Natural killer cell (primary cell): ENCODE results near the gene TNS3. TPM values are rescaled to one million over a fixed set of nuclear protein-coding genes. Genes with fewer than 3 reads are reported as not detected.

Source experiments
- ATAC-seq, 3 donors: fragments of 150-1000 bp in 2 of 3; fragments of 200-7000 bp in 1 of 3; cut with Tn5 transposase; 1 replicate in 1 of 3; 2 replicates in 2 of 3; pipeline ENCODE4 v1.10.0; 2021; ENCODE audit warnings: mild to moderate bottlenecking in 2 of 3, moderate library complexity in 2 of 3
- DNase-seq, 2 donors: peaks; one replicate each; pipeline versions ENCODE4 v3.0.0 to v3.0.0-alpha.2; 2013 to 2021; ENCODE audit warnings: mixed read lengths in 1 of 2
- H3K27ac ChIP-seq: one replicate; pipeline ENCODE4 v1.5.1; 2013; ENCODE audit warnings: mild to moderate bottlenecking, low read length
- H3K27me3 ChIP-seq: one replicate; pipeline ENCODE4 v1.6.1; 2013; ENCODE audit warnings: low read length; ENCODE audit not compliant: control insufficient read depth, insufficient read depth
- H3K36me3 ChIP-seq: one replicate; pipeline ENCODE4 v1.6.1; 2013; ENCODE audit warnings: low read length; ENCODE audit not compliant: control insufficient read depth, insufficient read depth
- H3K4me1 ChIP-seq: one replicate; pipeline ENCODE4 v1.6.1; 2013; ENCODE audit warnings: low read length; ENCODE audit not compliant: control insufficient read depth, insufficient read depth
- H3K4me3 ChIP-seq: one replicate; pipeline ENCODE4 v1.5.1; 2013; ENCODE audit warnings: low read length
- H3K9me3 ChIP-seq: one replicate; pipeline ENCODE4 v1.6.1; 2013; ENCODE audit warnings: low read length; ENCODE audit not compliant: control insufficient read depth, insufficient read depth
- H3K27ac Mint-ChIP-seq, 2 donors: one replicate each; pipeline ENCODE4 v1.8.0; 2022; ENCODE audit warnings: mild to moderate bottlenecking in 2 of 2, mixed read lengths in 2 of 2, moderate library complexity in 1 of 2
- H3K27me3 Mint-ChIP-seq, 2 donors: one replicate each; pipeline ENCODE4 v1.8.0; 2022; ENCODE audit warnings: low read depth in 2 of 2, mixed read lengths in 2 of 2
- H3K36me3 Mint-ChIP-seq: one replicate; pipeline ENCODE4 v1.8.0; 2022; ENCODE audit warnings: mixed read lengths
- H3K4me1 Mint-ChIP-seq, 2 donors: one replicate each; pipeline ENCODE4 v1.8.0; 2022; ENCODE audit warnings: mixed read lengths in 2 of 2
- H3K4me3 Mint-ChIP-seq: one replicate; pipeline ENCODE4 v1.8.0; 2022; ENCODE audit warnings: mild to moderate bottlenecking, moderate library complexity, mixed read lengths
- H3K9me3 Mint-ChIP-seq, 2 donors: one replicate each; pipeline ENCODE4 v1.8.0; 2022; ENCODE audit warnings: mixed read lengths in 2 of 2
- CTCF ChIP-seq: fragments of 200-600 bp; IDR thresholded peaks from one replicate; pipeline ENCODE4 v1.8.0; 2022; ENCODE audit warnings: antibody characterized with exemption
- WGBS: methylation state at CpG from one replicate; pipeline ENCODE4 v1.1.7; 2013; ENCODE audit warnings: missing lambda C conversion rate; ENCODE audit not compliant: insufficient coverage; 5-methylcytosine and 5-hydroxymethylcytosine counted together
- intact Hi-C: fragments of 100-400 bp; cut with micrococcal nuclease; formaldehyde crosslinking; loops from one replicate; pipeline ENCODE4 v1.14.2; 2022
- total RNA-seq, 4 donors: library from RNA; stranded (reverse); fragments of 120-200 nt in 1 of 4; gene quantifications; one replicate each; pipeline versions ENCODE4 v1.2.3 to v1.2.4, GENCODE V29; 2013 to 2022

Gene TNS3
- total RNA-seq, 3 donors from 2014 or later (not counting 1 experiment from before 2014, with no cell fraction given): 1.6 to 3.5 (median 2.9) TPM

- no peaks in the 10 kb centered on the region for H3K9me3 ChIP-seq
- H3K4me1 ChIP-seq: no peaks in the 10 kb centered on the region
- H3K36me3 Mint-ChIP-seq: no peaks in the 10 kb centered on the region
- no peak for TF ChIP-seq CTCF
- no peaks in the 10 kb centered on the region for H3K27me3 ChIP-seq
- intact Hi-C loops: no loop called here
- H3K27ac Mint-ChIP-seq: no peak overlapping the region
- H3K4me3 Mint-ChIP-seq: no peak overlapping the region
- H3K27ac ChIP-seq: no peak overlapping the region
- H3K4me1 Mint-ChIP-seq: no peaks in the 10 kb centered on the region
- H3K4me3 ChIP-seq: no peak overlapping the region
- no peaks in the 10 kb centered on the region for H3K27me3 Mint-ChIP-seq
- no peaks in the 10 kb centered on the region for H3K9me3 Mint-ChIP-seq
- DNase-seq (no peak), ATAC-seq (no peak)
- no peaks in the 10 kb centered on the region for H3K36me3 ChIP-seq
- 95% methylated on average over 7 of the region's 7 CpGs for WGBS
These were observed 254.6 kb downstream of the TNS3 start for GRCh38 chr7:47327346-47327697.

- Mint-ChIP-seq H3K27me3 (no peaks in the 10 kb centered on the region), H3K27ac (no peak overlapping the region), H3K4me1 (no peaks in the 10 kb centered on the region), H3K36me3 (no peaks in the 10 kb centered on the region), H3K4me3 (no peak overlapping the region), H3K9me3 (no peaks in the 10 kb centered on the region)
- 88% methylated on average over 8 of the region's 8 CpGs for WGBS
- Histone ChIP-seq H3K4me1 (no peaks in the 10 kb centered on the region), H3K27ac (no peak overlapping the region), H3K36me3 (no peaks in the 10 kb centered on the region), H3K27me3 (no peaks in the 10 kb centered on the region), H3K9me3 (no peaks in the 10 kb centered on the region), H3K4me3 (no peak overlapping the region)
- TF ChIP-seq CTCF: no peak
- ATAC-seq (no peak), DNase-seq (no peak)
- intact Hi-C loops: no loop called here
These were observed 255.1 kb downstream of the TNS3 start for GRCh38 chr7:47326808-47327207.

- H3K9me3 Mint-ChIP-seq: no peaks in the 10 kb centered on the region
- H3K4me3 Mint-ChIP-seq: no peak overlapping the region
- no peaks in the 10 kb centered on the region for H3K4me1 Mint-ChIP-seq
- no peaks in the 10 kb centered on the region for H3K27me3 Mint-ChIP-seq
- no peak overlapping the region for H3K27ac Mint-ChIP-seq
- Histone ChIP-seq H3K36me3 (no peaks in the 10 kb centered on the region), H3K4me3 (no peak overlapping the region), H3K9me3 (no peaks in the 10 kb centered on the region), H3K4me1 (no peaks in the 10 kb centered on the region), H3K27me3 (no peaks in the 10 kb centered on the region), H3K27ac (no peak overlapping the region)
- DNase-seq (no peak), ATAC-seq (no peak)
- 82% methylated on average over 2 of the region's 2 CpGs for WGBS
- intact Hi-C loops: no loop called here
- TF ChIP-seq CTCF: no peak
- H3K36me3 Mint-ChIP-seq: no peaks in the 10 kb centered on the region
These were observed 255.7 kb downstream of the TNS3 start for GRCh38 chr7:47326220-47326619.

- Mint-ChIP-seq H3K36me3 (no peaks in the 10 kb centered on the region), H3K4me1 (no peaks in the 10 kb centered on the region), H3K9me3 (no peaks in the 10 kb centered on the region), H3K27me3 (no peaks in the 10 kb centered on the region), H3K4me3 (no peak overlapping the region), H3K27ac (no peak overlapping the region)
- TF ChIP-seq CTCF: no peak
- H3K27ac ChIP-seq: no peak overlapping the region
- no peaks in the 10 kb centered on the region for H3K9me3 ChIP-seq
- H3K27me3 ChIP-seq: no peaks in the 10 kb centered on the region
- no peaks in the 10 kb centered on the region for H3K4me1 ChIP-seq
- ATAC-seq: no peak
- no peak overlapping the region for H3K4me3 ChIP-seq
- H3K36me3 ChIP-seq: no peaks in the 10 kb centered on the region
- no peak for DNase-seq
- 88% methylated on average over 6 of the region's 6 CpGs for WGBS
- intact Hi-C loops: no loop called here
These were observed 256.6 kb downstream of the TNS3 start for GRCh38 chr7:47325337-47325736.
